ENCODE data around the gene KISS1.

The KISS1 gene

DNA sequence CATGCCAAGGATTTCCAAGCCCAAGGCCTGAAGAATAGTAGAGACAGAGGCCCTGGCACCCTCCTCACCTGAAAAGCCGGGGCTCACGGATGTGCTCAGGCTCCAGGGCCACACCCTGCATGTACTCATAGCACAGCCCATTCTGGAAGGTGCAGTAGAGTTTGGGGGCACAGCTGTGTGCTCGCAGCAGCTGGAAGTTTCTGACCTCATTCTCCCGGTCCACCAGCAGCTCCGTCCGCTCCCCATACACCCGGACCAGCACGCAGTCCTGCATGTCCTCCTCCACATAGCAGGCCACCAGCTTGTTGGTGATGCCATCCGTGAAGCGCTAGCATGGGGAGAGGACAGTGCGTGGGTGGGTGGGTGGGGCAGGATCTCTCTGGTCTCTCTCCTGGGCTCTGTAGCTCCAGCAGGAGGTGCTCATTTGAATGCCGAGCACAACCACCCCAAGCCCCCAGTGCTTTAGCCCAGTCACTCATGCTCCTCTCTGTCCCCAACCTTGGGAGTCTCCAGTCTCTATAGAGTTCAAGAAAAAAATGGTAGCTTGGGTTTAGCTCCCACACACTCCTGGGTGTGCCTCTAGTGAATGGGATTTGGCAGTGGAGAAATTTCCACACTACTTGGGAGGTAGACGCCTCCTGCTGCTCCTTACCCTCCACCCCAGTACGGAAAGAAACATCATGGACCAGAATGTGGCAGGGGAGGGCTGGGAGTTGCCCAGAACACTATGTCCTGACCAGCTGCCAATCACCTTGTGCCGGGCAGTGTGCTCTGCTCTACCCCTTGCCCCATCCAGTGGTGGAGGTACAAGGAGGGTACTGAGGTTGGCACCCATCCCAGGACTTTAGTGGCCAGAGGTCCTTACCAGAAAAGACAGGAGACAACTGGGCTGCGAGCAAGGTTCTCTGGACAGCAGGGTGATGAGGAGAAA lies 46.4 kb downstream of the KISS1 start:
- TF ChIP-seq, protein P1, sequence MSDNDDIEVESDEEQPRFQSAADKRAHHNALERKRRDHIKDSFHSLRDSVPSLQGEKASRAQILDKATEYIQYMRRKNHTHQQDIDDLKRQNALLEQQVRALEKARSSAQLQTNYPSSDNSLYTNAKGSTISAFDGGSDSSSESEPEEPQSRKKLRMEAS (IDR thresholded peaks at IDR 0.05), result no peak

DNA sequence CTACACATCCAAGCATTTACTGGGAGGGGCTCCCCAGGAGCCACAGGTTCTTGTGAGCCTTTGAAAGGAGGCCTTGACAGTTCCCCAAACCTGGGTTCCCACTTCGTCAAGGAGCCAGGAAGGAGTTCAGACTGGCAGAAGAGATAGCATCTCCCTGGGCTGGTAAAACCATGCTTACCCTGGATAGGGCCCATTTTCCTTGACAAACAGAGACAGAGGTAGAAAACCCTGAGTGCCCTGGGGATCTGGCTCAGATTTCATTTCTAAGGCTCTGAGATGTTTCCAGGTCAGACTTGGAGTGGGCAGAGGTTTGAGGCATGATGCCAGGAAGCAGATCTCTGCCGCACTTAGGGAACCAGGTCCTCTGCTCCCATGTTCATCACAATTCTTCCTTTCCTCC lies 47.2 kb downstream of the KISS1 start:
- TF ChIP-seq EGR1 (IDR thresholded peaks at IDR 0.05) (no peak), CEBPB (IDR thresholded peaks at IDR 0.05) (no peak), TEAD4 (IDR thresholded peaks at IDR 0.05) (no peak), ZBTB7A (IDR thresholded peaks at IDR 0.05; ENCODE audit: low read depth) (no peak), TAF1 (IDR thresholded peaks at IDR 0.05; ENCODE audit: low read depth) (no peak), NFIC (IDR thresholded peaks at IDR 0.05) (no peak), CREB1 (IDR thresholded peaks at IDR 0.05; ENCODE audit: low read depth) (no peak)
- TF ChIP-seq, protein P1 (IDR thresholded peaks at IDR 0.05), result no peak

DNA sequence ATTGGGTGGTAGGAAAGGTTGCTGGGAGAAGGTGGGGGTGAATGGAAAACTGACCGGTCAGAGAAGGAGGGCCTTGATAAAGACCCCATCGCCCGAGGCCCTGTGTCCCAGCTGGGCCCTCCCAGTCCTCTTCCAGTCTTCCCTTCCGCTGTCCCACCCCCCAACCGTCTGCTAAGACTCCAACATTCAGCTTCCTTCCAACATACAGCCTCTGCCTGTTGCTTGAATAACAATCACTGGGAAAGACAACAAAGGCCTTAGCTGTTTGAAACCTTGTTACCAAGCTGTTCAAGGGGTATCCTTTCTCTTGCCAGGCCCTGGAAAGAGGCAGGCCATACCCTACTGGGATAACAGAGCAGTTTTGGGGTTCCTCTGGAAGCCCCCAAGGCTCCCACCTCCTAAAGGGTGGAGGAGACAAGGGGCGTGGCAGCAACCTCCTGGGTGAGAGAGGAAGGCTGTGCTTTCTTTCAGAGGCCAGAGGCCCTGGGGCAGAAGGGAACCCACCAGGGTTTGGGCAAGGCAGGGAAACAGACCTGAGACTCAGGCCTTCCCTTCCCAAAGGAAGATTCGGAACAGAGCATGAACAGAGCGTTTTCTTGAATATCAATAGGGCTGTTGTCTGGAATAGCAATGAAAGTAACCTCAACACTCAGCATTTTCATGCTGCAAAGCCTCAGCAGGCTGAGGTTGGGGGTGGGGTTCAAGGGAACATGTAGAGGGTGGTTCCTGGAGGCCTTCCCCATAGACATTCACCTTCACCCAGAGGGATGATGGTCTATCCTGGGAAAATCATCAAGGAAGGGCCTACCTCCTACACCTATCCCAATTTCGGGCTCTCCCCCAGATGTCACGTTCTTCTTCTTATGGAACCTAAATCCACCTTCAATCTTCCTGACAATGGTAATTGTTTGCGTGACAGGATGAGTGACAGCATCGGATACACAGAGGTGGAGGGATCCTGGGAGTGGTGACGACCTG lies 48.6 kb downstream of the KISS1 start:
- TF ChIP-seq, protein P2, sequence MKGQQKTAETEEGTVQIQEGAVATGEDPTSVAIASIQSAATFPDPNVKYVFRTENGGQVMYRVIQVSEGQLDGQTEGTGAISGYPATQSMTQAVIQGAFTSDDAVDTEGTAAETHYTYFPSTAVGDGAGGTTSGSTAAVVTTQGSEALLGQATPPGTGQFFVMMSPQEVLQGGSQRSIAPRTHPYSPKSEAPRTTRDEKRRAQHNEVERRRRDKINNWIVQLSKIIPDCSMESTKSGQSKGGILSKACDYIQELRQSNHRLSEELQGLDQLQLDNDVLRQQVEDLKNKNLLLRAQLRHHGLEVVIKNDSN (IDR thresholded peaks at IDR 0.05), result no peak
- TF ChIP-seq EGR1 (IDR thresholded peaks at IDR 0.05) (no peak), RAD21 (IDR thresholded peaks at IDR 0.05; ENCODE audit: low read depth) (no peak), CREB1 (IDR thresholded peaks at IDR 0.05; ENCODE audit: low read depth) (no peak), EP300 (IDR thresholded peaks at IDR 0.05; ENCODE audit: borderline replicate concordance) (no peak), ZBTB7A (IDR thresholded peaks at IDR 0.05; ENCODE audit: low read depth) (no peak), FOXM1 (IDR thresholded peaks at IDR 0.05; ENCODE audit: borderline replicate concordance, low read depth) (no peak), YY1 (IDR thresholded peaks at IDR 0.05; ENCODE audit: low read depth) (no peak), TEAD4 (IDR thresholded peaks at IDR 0.05) (no peak)
- TF ChIP-seq, protein P1 (IDR thresholded peaks at IDR 0.05), result no peak

DNA sequence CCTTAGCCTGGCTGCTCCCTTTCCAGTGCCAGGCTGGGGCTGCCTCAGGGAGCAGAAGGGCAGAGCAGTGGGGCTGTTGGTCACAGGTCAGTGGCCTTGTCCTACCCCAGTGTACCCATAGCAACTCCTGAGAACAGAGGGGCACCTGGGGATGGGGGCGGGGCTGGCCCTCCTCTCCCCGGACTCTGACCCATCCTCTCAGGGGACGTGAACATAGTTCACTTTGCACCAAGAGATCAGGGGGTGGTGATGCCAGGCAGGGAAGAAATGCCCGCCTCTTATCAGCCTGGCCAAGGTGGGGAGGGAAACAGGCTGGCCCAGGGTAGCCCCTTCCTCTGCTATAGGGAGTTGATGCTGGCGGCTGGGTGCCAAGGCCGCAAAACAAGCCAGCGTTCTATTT lies 49.3 kb downstream of the KISS1 start:
- TF ChIP-seq TCF12 (IDR thresholded peaks at IDR 0.05; ENCODE audit: low read depth) (no peak), ZBTB7A (IDR thresholded peaks at IDR 0.05; ENCODE audit: low read depth) (no peak), RAD21 (IDR thresholded peaks at IDR 0.05; ENCODE audit: low read depth) (no peak), TAF1 (IDR thresholded peaks at IDR 0.05; ENCODE audit: low read depth) (no peak), YY1 (IDR thresholded peaks at IDR 0.05; ENCODE audit: low read depth) (no peak), CREB1 (IDR thresholded peaks at IDR 0.05; ENCODE audit: low read depth) (no peak), NFIC (IDR thresholded peaks at IDR 0.05) (no peak), CEBPB (IDR thresholded peaks at IDR 0.05) (no peak), FOXM1 (IDR thresholded peaks at IDR 0.05; ENCODE audit: borderline replicate concordance, low read depth) (no peak), EGR1 (IDR thresholded peaks at IDR 0.05) (no peak), TEAD4 (IDR thresholded peaks at IDR 0.05) (no peak)
- TF ChIP-seq, protein P1 (IDR thresholded peaks at IDR 0.05), result no peak
- TF ChIP-seq, protein P3, sequence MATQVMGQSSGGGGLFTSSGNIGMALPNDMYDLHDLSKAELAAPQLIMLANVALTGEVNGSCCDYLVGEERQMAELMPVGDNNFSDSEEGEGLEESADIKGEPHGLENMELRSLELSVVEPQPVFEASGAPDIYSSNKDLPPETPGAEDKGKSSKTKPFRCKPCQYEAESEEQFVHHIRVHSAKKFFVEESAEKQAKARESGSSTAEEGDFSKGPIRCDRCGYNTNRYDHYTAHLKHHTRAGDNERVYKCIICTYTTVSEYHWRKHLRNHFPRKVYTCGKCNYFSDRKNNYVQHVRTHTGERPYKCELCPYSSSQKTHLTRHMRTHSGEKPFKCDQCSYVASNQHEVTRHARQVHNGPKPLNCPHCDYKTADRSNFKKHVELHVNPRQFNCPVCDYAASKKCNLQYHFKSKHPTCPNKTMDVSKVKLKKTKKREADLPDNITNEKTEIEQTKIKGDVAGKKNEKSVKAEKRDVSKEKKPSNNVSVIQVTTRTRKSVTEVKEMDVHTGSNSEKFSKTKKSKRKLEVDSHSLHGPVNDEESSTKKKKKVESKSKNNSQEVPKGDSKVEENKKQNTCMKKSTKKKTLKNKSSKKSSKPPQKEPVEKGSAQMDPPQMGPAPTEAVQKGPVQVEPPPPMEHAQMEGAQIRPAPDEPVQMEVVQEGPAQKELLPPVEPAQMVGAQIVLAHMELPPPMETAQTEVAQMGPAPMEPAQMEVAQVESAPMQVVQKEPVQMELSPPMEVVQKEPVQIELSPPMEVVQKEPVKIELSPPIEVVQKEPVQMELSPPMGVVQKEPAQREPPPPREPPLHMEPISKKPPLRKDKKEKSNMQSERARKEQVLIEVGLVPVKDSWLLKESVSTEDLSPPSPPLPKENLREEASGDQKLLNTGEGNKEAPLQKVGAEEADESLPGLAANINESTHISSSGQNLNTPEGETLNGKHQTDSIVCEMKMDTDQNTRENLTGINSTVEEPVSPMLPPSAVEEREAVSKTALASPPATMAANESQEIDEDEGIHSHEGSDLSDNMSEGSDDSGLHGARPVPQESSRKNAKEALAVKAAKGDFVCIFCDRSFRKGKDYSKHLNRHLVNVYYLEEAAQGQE (IDR thresholded peaks at IDR 0.05; ENCODE audit: low read depth), result no peak
- TF ChIP-seq, protein P2 (IDR thresholded peaks at IDR 0.05), result no peak

DNA sequence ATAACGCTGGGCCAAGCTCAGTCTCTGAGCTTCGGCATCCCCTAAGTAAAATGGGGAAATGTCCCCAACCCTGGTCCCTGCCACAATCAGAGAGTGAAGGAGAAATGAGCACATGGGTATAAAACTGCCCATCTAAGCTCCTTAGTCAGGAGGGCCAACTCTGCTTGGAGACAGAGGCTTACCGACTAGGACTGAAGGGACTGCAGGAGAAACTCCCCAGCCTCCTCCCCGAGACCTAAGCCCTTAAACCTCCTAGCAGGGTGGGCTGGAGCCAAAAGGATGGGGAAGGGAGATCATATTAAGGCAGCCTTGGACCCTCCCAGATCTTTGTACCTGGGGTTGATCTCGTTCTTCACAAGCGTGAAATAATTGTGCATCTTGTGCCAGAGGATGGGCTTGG lies 50.0 kb downstream of the KISS1 start:
- no peak for TF ChIP-seq YY1 (IDR thresholded peaks at IDR 0.05; ENCODE audit: low read depth)
- TF ChIP-seq RAD21 (IDR thresholded peaks at IDR 0.05; ENCODE audit: low read depth), result no peak
- TF ChIP-seq TAF1 (IDR thresholded peaks at IDR 0.05; ENCODE audit: low read depth), result no peak
- no peak for TF ChIP-seq ZBTB7A (IDR thresholded peaks at IDR 0.05; ENCODE audit: low read depth)
- TF ChIP-seq, protein P1 (IDR thresholded peaks at IDR 0.05), result no peak
- TF ChIP-seq EGR1 (IDR thresholded peaks at IDR 0.05), result no peak
- no peak for TF ChIP-seq FOXM1 (IDR thresholded peaks at IDR 0.05; ENCODE audit: borderline replicate concordance, low read depth)
- TF ChIP-seq, protein P2 (IDR thresholded peaks at IDR 0.05), result no peak
- no peak for TF ChIP-seq EP300 (IDR thresholded peaks at IDR 0.05; ENCODE audit: borderline replicate concordance)
- no peak for TF ChIP-seq TCF12 (IDR thresholded peaks at IDR 0.05; ENCODE audit: low read depth)
- TF ChIP-seq, protein P3 (IDR thresholded peaks at IDR 0.05; ENCODE audit: low read depth), result no peak
- TF ChIP-seq TEAD4 (IDR thresholded peaks at IDR 0.05), result no peak
- no peak for TF ChIP-seq CREB1 (IDR thresholded peaks at IDR 0.05; ENCODE audit: low read depth)
- TF ChIP-seq CEBPB (IDR thresholded peaks at IDR 0.05), result no peak
- TF ChIP-seq NFIC (IDR thresholded peaks at IDR 0.05), result no peak
